Measurements from ENCODE around the gene ZNF827. TPM values are rescaled to one million over a fixed set of nuclear protein-coding genes. Genes with fewer than 3 reads are reported as not detected.
A peak's percentile ranks its signal among the peaks of the same experiment; 100 is the strongest.

ZNF827 gene
- total RNA-seq, 1 experiment from 2014 or later, result 29.4 TPM

- no peak overlapping the region for H3K27ac ChIP-seq (ENCODE audit: insufficient read length, low read depth, low read length)
- no peak overlapping the region for H2BK120ac ChIP-seq (ENCODE audit: low read depth, low read length, poor library complexity, severe bottlenecking)
- H2BK12ac ChIP-seq (ENCODE audit: insufficient read length, low read depth, low read length), result no peak overlapping the region
- H3K4me1 ChIP-seq (ENCODE audit: insufficient read depth, low read length), result peaks cover 3% of the 10 kb centered on the region; the same call in 1 of the 2 replicates
- peaks cover 0 to 28% (median 3%) of the 10 kb centered on the region in 3 experiments; a peak in 4 of 7 replicates for H3K36me3 Mint-ChIP-seq (ENCODE audit: insufficient read depth in 1 of 3, low read depth in 3 of 3)
- no peak overlapping the region for H3K4me2 ChIP-seq (ENCODE audit: insufficient read depth, insufficient read length, low read length)
- H3K56ac ChIP-seq (ENCODE audit: insufficient read length, low read depth, low read length), result no peak overlapping the region
- no peak overlapping the region for H3K18ac ChIP-seq (ENCODE audit: insufficient read length, low read depth, low read length)
- no peaks in the 10 kb centered on the region for H3K9me3 ChIP-seq (ENCODE audit: control insufficient read depth, low read depth, low read length)
- H3K9me3 Mint-ChIP-seq, result peaks cover 0 to 2% of the 10 kb centered on the region in 2 experiments; a peak in 1 of 5 replicates
- no peaks in the 10 kb centered on the region for H3K23me2 ChIP-seq (ENCODE audit: insufficient read length, low read depth, low read length, poor library complexity, severe bottlenecking)
- no peak for TF ChIP-seq CTCF (conservative IDR thresholded peaks at IDR 0.05)
- H3K79me2 ChIP-seq (ENCODE audit: insufficient read depth, low read length), result no peaks in the 10 kb centered on the region
- H3K4me3 Mint-ChIP-seq, result no peak overlapping the region
- no peak overlapping the region for H3T11ph ChIP-seq (ENCODE audit: low read length)
- peaks cover 14 to 27% of the 10 kb centered on the region in 2 experiments for H3K4me1 Mint-ChIP-seq
- H2AK5ac ChIP-seq (ENCODE audit: insufficient read length, low read length), result no peak overlapping the region
- H3K23ac ChIP-seq (ENCODE audit: insufficient read length, low read depth, low read length), result no peak overlapping the region
- H3K14ac ChIP-seq (ENCODE audit: insufficient read depth, low read length), result no peak overlapping the region
- H2BK15ac ChIP-seq (ENCODE audit: low read depth, low read length), result no peak overlapping the region
- no peaks in the 10 kb centered on the region for H3K27me3 Mint-ChIP-seq (ENCODE audit: low read depth)
- H4K20me1 ChIP-seq (ENCODE audit: control insufficient read depth, insufficient read depth, insufficient read length), result no peaks in the 10 kb centered on the region
- H3K27me3 ChIP-seq (ENCODE audit: insufficient read depth, low read length), result no peaks in the 10 kb centered on the region
- H4K91ac ChIP-seq (ENCODE audit: insufficient read length, low read depth, low read length), result no peak overlapping the region
- peak overlapping the region in 1 of 3 experiments; percentile 32; a peak in 1 of 7 replicates for H3K27ac Mint-ChIP-seq
- H2BK20ac ChIP-seq (ENCODE audit: low read depth, low read length, poor library complexity, severe bottlenecking), result no peak overlapping the region
- H2AFZ ChIP-seq (ENCODE audit: low read length), result no peak overlapping the region
- no peak overlapping the region for H3K9ac ChIP-seq (ENCODE audit: extremely low read depth, insufficient read length, low read length)
- H3K4ac ChIP-seq (ENCODE audit: low read depth, low read length), result no peak overlapping the region
- DNase-seq, result no peak
- no CpG with 5 or more reads among the region's 3 CpGs for WGBS (ENCODE audit: extremely low coverage, insufficient read length, low lambda C conversion rate)
- H4K5ac ChIP-seq (ENCODE audit: insufficient read length, low read depth, low read length), result no peak overlapping the region
- H4K8ac ChIP-seq (replicated peaks; ENCODE audit: insufficient read length, low read depth, low read length), result no peak overlapping the region
- H3K79me1 ChIP-seq (ENCODE audit: insufficient read depth, low read depth, low read length, poor library complexity, severe bottlenecking), result no peaks in the 10 kb centered on the region
- H2BK5ac ChIP-seq (ENCODE audit: insufficient read length, low read length), result no peak overlapping the region
Measured at GRCh38 chr4:145716200-145716599, 222.4 kb downstream of the ZNF827 start.

Data from H9 (cell line).